Upper lobe of left lung (tissue), 4 donors: ENCODE measurements around the gene BNC1.
"Not testable (repeated sequence)": the region's sequence is repeated elsewhere in the genome, so short reads cannot be mapped to it uniquely, and the experiment has no call there.

Experiments
- POLR2A ChIP-seq, 4 donors: fragments of 450-650 bp; IDR thresholded peaks; one replicate each; pipeline ENCODE4 v1.5.1; 2016 to 2017; ENCODE audit warnings: antibody characterized with exemption in 4 of 4, mild to moderate bottlenecking in 2 of 4
- TF ChIP-seq, protein P1 (sequence below), 6 experiments: fragments of 450-650 bp in 4 of 6; fragments of 200-600 bp in 2 of 6; sonication (generic) in 2 of 6; IDR thresholded peaks; one replicate each; pipeline ENCODE4 v1.5.1; 2016 to 2019; ENCODE audit warnings: antibody characterized with exemption in 6 of 6

DNA sequence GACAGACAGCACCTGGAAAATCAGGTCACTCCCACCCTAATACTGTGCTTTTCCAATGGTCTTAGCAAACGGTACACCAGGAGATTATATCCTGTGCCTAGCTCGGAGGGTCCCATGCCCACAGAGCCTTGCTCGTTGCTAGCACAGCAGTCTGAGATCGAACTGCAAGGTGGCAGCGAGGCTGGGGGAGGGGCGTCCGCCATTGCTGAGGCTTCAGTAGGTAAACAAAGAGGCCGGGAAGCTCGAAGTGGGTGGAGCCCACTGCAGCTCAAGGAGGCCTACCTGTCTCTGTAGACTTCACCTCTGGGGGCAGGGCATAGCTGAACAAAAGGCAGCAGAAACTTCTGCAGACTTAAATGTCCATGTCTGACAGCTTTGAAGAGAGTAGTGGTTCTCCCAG is 62.7 kb downstream of the BNC1 start:
- TF ChIP-seq, protein P1, sequence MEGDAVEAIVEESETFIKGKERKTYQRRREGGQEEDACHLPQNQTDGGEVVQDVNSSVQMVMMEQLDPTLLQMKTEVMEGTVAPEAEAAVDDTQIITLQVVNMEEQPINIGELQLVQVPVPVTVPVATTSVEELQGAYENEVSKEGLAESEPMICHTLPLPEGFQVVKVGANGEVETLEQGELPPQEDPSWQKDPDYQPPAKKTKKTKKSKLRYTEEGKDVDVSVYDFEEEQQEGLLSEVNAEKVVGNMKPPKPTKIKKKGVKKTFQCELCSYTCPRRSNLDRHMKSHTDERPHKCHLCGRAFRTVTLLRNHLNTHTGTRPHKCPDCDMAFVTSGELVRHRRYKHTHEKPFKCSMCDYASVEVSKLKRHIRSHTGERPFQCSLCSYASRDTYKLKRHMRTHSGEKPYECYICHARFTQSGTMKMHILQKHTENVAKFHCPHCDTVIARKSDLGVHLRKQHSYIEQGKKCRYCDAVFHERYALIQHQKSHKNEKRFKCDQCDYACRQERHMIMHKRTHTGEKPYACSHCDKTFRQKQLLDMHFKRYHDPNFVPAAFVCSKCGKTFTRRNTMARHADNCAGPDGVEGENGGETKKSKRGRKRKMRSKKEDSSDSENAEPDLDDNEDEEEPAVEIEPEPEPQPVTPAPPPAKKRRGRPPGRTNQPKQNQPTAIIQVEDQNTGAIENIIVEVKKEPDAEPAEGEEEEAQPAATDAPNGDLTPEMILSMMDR (IDR thresholded peaks at IDR 0.05): not testable (repeated sequence)
- TF ChIP-seq POLR2A (IDR thresholded peaks at IDR 0.05): not testable (repeated sequence)
